Panc1 (cell line): ENCODE data around the gene RUNX1. TPM values are rescaled to one million over a fixed set of nuclear protein-coding genes. Genes with fewer than 3 reads are reported as not detected.

Source experiments
- ATAC-seq: fragments of 200-7000 bp; cut with Tn5 transposase; 2 replicates; pipeline ENCODE4 v1.9.1; 2020; ENCODE audit warnings: mild to moderate bottlenecking, moderate library complexity
- BruUV-seq: library from RNA; stranded (reverse); fragments of 400-500 nt; replicated peaks from 2 replicates; lab custom pipeline; 2021; lab: Mats Ljungman, UMichigan
- CTCF ChIA-PET: fragments of 300-600 bp; sonication (Branson Sonifier 250); formaldehyde crosslinking; loops from one replicate; lab custom pipeline; 2022; ENCODE audit warnings: antibody characterized with exemption; lab: Charles Lee
- POLR2A ChIA-PET: fragments of 300-600 bp; sonication (Branson Sonifier 250); formaldehyde crosslinking; loops from one replicate; lab custom pipeline; 2022; ENCODE audit warnings: antibody characterized with exemption; lab: Charles Lee
- DNase-seq: peaks from one replicate; pipeline ENCODE4 v3.0.0-alpha.2; 2010; ENCODE audit warnings: low read depth, low spot score
- H3K27ac ChIP-seq: 2 replicates; pipeline ENCODE4 v1.5.1; 2011; ENCODE audit warnings: mild to moderate bottlenecking, low read length, inconsistent platforms
- H3K27me3 ChIP-seq: fragments of 200-500 bp; sonication (Bioruptor generic); 2 replicates; pipeline ENCODE4 v1.6.0; 2014; ENCODE audit warnings: low read length, inconsistent platforms; ENCODE audit not compliant: control insufficient read depth, insufficient read depth
- H3K36me3 ChIP-seq: fragments of 200-500 bp; sonication (Bioruptor generic); 2 replicates; pipeline ENCODE4 v1.5.1; 2014; ENCODE audit warnings: inconsistent platforms, mild to moderate bottlenecking, low read length, moderate library complexity; ENCODE audit not compliant: control insufficient read depth, insufficient read depth
- H3K4me1 ChIP-seq: 2 replicates; pipeline ENCODE4 v1.5.1; 2011; ENCODE audit warnings: inconsistent platforms, mild to moderate bottlenecking, low read length, moderate library complexity; ENCODE audit not compliant: control insufficient read depth, insufficient read depth
- H3K4me3 ChIP-seq, 2 experiments: 2 replicates each; pipeline ENCODE4 v1.5.1; 2011 to 2012; ENCODE audit warnings: low read depth in 2 of 2, low read length in 2 of 2, mild to moderate bottlenecking in 2 of 2, inconsistent platforms in 1 of 2, moderate library complexity in 1 of 2
- H3K9me3 ChIP-seq: fragments of 200-500 bp; sonication (Bioruptor generic); 2 replicates; pipeline ENCODE4 v1.5.1; 2014; ENCODE audit warnings: low read depth, mild to moderate bottlenecking, inconsistent platforms, low read length, moderate library complexity; ENCODE audit not compliant: control insufficient read depth, insufficient read depth
- CTCF ChIP-seq: fragments of 450-650 bp; IDR thresholded peaks from 2 replicates; pipeline ENCODE4 v1.5.1; 2017; ENCODE audit warnings: mild to moderate bottlenecking
- POLR2AphosphoS5 ChIP-seq: IDR thresholded peaks from 2 replicates; pipeline ENCODE4 v1.6.1; 2012; ENCODE audit warnings: mild to moderate bottlenecking, low read depth, low read length, moderate library complexity
- REST ChIP-seq, 2 experiments: IDR thresholded peaks; 2 replicates each; pipeline ENCODE4 v1.6.1; 2011 to 2012; ENCODE audit warnings: low read depth in 2 of 2, control low read depth in 1 of 2, low read length in 1 of 2, mild to moderate bottlenecking in 1 of 2, moderate library complexity in 1 of 2; ENCODE audit not compliant: insufficient read depth in 1 of 2
- SIN3A ChIP-seq: IDR thresholded peaks from 2 replicates; pipeline ENCODE4 v1.6.1; 2012; ENCODE audit warnings: low read depth, mild to moderate bottlenecking, low read length, moderate library complexity, borderline replicate concordance; ENCODE audit not compliant: insufficient read depth
- TCF7L2 ChIP-seq: IDR thresholded peaks from 2 replicates; pipeline ENCODE4 v1.6.1; 2011; ENCODE audit warnings: mild to moderate bottlenecking, low read depth, low read length, inconsistent platforms
- in situ Hi-C: cut with HindIII; loops from 2 replicates; pipeline ENCODE4 v1.10.0; 2016; ENCODE audit warnings: low sequenced_read_pairs, low pct_unique_long_range_greater_than_20kb
- intact Hi-C: fragments of 100-400 bp; cut with micrococcal nuclease; formaldehyde crosslinking; loops from one replicate; pipeline ENCODE4 v1.10.0; 2022; ENCODE audit not compliant: unreplicated experiment
- total RNA-seq: library from RNA; stranded (reverse); gene quantifications from one replicate; pipeline ENCODE4 v1.2.1, GENCODE V29; 2021; ENCODE audit not compliant: unreplicated experiment

The RUNX1 gene
- total RNA-seq, 1 experiment from 2014 or later, result 22.4 TPM

GRCh38 chr21:35044128-35044527 is 5.0 kb downstream of the RUNX1 start:
- ChIA-PET POLR2A (no interaction called here), CTCF (no interaction called here)
- Histone ChIP-seq H3K4me1 (peaks cover 2% of the 10 kb centered on the region; the same call in 1 of the 2 replicates), H3K27me3 (no peaks in the 10 kb centered on the region), H3K4me3 (no peak overlapping the region), H3K9me3 (no peaks in the 10 kb centered on the region), H3K27ac (no peak overlapping the region), H3K36me3 (no peaks in the 10 kb centered on the region)
- no TSS peak for BruUV-seq
- ATAC-seq (no peak), DNase-seq (no peak)
- in situ Hi-C loops (no loop called here), intact Hi-C loops (loop anchor here (10.0 kb wide), 1 partner anchor 211 kb away; no protein-coding TSS in a partner anchor)
- TF ChIP-seq POLR2AphosphoS5 (no peak), REST (IDR thresholded peaks at IDR 0.05; ENCODE audit: insufficient read depth in 1 of 2, low read depth in 2 of 2, low read length in 1 of 2) (no peak), TCF7L2 (no peak), SIN3A (no peak), CTCF (no peak)

GRCh38 chr21:35043549-35043948 is 5.6 kb downstream of the RUNX1 start:
- H3K9me3 ChIP-seq, result no peaks in the 10 kb centered on the region
- H3K27ac ChIP-seq, result no peak overlapping the region
- no TSS peak for BruUV-seq
- in situ Hi-C loops (no loop called here), intact Hi-C loops (loop anchor here (10.0 kb wide), 1 partner anchor 211 kb away; no protein-coding TSS in a partner anchor)
- POLR2A ChIA-PET, result no interaction called here
- H3K27me3 ChIP-seq, result no peaks in the 10 kb centered on the region
- no peak for DNase-seq
- no peak overlapping the region for H3K4me3 ChIP-seq
- peaks cover 2% of the 10 kb centered on the region; the same call in 1 of the 2 replicates for H3K4me1 ChIP-seq
- TF ChIP-seq SIN3A (no peak), REST (IDR thresholded peaks at IDR 0.05; ENCODE audit: insufficient read depth in 1 of 2, low read depth in 2 of 2, low read length in 1 of 2) (no peak)
- CTCF ChIA-PET, result no interaction called here
- H3K36me3 ChIP-seq, result no peaks in the 10 kb centered on the region
- no peak for ATAC-seq
